NCI-H1436 (cell line): ENCODE data around the gene MYH10.

Experiments
- DNase-seq: peaks from one replicate; lab custom pipeline; 2025; lab: John Stamatoyannopoulos, UW

The MYH10 gene

GRCh38 chr17:8609910-8610309 lies 20.6 kb downstream of the MYH10 start:
- DNase-seq = no peak

- no peak for DNase-seq
Observed at GRCh38 chr17:8608001-8608400, 22.5 kb downstream of the MYH10 start.

GRCh38 chr17:8606401-8606800 lies 24.1 kb downstream of the MYH10 start:
- DNase-seq = peak; percentile 38

DNA sequence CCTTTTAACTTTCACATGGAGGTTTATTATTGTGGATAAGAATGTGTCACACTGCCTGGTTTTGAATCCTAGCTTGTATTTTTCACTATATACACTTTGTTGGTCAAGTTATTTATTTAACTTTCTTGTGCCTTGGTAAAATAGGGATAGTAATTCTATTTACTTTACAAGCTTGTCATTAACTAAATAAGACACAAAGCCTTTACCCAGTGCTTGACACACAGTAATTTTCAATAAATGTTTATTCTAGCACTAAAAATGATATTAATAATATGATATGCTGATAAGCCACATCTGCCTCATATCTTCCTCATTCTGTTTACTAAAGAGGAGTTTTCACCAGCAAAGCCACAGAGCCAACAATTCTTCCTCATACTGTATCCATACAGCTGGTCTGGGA lies 27.8 kb downstream of the MYH10 start:
- DNase-seq = no peak

DNA sequence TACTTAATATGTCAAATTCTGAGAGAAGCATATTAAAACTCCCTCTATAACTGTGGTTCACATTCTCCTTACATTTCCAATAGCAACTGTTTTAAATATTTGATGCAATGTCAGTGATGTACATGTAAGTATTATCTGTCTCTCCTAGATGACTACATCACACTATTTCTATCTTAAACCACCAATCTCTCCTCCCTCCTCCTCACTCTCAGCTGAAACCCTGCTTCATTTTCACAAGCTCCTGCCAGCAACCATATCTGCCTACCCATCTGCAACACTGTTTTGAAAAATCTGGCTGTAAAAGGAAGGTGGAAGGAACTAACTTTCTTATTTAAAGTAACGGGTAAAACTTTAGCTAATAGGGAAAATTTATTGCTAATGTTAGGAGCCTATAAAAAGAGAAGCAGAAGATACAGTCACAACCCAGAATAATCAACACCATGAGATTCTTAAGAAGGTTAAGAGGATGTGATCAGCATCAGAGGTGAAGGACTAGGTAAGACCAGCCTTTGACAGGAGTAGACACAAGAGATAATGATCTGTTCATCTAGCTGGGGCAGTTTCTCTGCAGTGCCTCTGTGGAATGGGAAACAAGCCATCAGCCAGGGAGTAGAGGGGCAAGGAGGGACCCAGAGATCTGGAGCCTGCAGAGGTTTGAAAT lies 31.0 kb downstream of the MYH10 start:
- DNase-seq = no peak

DNA sequence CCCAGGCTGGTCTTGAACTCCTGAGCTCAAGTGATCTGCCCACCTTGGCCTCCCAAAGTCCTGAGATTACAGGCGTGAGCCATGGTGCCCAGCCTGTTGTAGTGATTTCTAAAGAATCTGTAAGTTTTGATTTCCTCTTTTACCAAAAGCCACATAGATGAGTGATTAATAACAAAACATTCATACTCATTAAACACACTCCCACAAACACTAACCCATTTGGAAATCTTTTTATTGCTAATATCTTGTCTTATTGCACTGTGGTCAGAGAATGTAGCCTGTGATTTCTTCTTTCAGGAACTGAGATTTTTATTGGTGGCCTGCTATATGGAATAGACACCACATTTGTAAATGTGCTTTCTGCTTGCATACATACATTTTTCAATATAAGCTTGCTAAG lies 31.6 kb downstream of the MYH10 start:
- DNase-seq = no peak

DNA sequence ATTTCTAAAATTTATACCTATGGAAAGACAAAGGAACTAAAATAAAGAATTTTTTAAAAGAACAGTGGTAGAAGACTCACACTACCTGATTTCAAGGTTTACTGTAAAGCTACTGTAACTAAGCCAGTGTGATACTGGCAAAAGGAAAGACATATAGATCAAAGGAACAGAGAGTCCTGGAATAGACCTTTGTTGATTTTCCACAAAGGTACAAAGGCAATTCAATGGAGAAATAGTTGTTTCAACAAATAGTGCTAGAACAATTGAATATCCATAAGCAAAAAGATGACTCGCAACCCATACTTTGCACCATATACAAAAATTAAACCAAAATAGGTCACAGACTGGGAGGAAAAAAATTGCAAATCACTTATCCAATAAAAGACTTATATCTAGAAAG lies 36.7 kb downstream of the MYH10 start:
- DNase-seq = no peak

- DNase-seq = no peak
Observed at GRCh38 chr17:8593276-8593675, 37.2 kb downstream of the MYH10 start.

DNA sequence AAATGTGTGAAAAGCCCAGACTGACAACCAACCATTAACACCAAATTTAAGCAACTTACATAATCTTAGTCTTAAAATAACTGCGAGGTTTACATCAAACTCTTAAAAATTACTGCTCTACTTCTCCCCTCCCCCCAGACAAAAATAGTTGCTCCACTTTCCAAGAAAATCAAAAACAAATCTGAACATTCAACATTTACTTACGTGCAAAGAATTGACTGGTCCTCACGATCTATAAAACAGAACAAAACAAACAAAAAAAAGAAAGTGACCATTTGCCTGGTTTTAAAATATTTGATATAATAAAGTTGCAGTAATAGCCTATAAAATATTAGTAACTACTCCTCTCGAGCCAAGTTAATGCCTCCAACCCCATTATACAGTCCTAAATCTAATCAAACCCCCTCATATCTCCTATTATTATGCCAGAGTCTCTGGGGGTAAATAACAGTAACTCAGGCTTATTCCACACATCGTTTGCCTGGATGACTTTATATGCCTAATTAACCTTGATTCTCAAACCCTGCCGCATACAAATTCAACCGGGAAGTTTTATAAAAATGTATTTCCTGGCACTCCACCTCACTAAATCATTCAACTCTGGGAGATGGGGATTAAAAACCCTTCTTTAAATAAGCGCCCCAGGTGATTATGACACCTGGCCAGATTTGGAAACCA lies 41.5 kb downstream of the MYH10 start:
- no peak for DNase-seq

- no peak for DNase-seq
Observed at GRCh38 chr17:8586766-8587165, 43.8 kb downstream of the MYH10 start.

DNA sequence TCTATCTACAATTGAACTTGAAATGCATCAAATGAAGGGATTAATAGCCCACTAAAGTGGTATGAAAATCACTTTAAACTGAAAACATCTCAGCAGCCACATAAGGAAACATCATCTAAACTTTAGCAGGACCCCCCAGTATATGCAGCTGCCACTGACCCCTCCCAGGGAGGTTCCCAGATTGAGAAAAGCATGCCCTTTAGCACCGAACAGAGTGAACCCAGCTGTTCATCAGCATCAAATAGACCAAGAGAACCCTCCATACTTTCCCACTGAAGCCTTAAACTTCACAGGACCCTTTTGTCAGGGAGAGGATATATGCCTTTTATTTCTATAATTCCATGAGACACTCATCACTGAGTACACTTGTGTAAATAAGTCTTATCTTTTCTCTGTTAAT lies 44.6 kb downstream of the MYH10 start:
- DNase-seq = no peak

DNA sequence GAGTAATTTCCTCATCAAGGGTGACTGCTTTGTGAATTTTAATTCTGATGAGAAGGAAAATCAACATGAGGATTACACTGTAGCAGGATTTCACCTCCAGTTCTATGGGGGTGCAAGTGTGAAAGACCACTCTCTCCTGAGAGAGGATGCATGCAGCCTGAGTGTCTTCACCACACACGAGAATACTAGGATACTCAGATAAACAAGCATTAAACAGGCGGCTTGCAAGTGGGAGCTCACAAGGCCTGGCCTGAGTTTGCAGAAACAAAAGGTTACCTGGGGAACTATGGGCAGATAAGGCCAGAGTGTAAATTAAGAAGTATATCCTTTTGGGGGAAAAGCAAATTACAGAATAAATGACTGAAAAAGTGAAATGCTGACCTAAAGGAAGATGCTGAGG lies 46.6 kb downstream of the MYH10 start:
- no peak for DNase-seq

DNA sequence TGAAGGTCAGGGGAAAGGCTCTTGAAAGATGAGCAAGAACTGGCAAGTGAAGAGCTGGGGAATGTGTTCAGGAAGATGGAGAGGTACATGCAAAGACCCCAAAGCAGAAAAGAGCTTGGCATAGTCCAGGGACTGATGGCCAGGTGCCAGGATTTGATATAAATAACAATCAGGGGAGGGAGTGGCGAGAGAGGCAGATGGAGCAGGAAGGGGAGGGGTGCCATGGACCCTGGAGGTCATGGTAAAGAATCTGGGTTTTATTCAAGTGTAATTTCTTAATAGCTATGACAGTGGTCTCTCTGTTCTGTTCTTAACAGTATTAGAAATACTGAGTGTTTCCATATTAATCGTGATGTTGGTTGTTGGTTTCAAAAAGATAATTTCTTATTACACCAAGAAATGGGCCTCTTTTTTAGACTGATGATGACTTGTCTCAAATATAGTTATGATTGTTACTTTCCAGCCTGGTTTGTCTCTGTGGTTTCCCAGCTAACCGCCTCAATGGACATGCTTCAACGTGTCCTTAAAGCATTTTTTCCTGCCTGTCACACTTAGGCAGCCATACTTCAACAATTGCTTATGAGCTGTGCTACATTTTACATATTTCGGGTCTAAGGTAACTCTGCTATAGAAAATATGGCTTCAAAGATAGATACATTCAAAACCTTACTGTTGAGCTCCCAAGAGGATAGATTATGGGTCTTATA lies 49.4 kb downstream of the MYH10 start:
- no peak for DNase-seq

GRCh38 chr17:8577868-8578267 lies 52.7 kb downstream of the MYH10 start:
- no peak for DNase-seq

DNA sequence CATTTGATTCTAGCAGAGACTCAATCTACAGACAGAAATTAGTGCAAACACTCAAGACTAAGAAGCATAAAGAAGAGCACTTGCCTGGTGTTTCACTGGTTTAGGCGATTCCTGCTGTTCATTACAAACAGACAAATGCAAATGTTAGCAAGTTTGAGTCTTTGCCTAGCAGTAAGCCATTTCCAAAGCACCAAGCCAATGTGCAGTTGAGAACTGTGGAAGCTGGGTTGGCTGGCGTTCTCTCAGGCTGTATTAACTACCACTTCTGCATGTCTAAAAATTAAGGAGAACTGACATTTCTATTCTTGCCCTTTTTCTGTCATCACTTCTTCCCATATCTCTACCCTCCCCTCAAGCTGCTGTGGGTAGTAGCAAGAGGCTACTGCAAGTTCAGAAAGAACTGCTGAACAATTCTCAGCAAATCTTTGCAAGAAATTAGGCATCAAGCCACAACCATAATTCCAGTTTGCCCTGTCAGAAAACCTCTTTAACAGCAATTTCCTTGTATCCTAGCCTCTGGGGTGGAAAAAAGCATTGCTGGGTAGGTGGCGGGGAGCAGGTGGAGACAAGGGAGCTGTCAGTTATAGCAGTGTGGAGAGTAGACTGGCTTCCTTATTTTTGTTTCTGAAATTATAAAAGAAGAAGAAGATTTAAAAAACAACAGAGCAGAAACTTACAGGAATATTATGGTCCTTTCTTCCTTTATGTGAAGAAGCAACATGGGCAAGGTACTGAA lies 53.8 kb downstream of the MYH10 start:
- no peak for DNase-seq

- DNase-seq = no peak
Observed at GRCh38 chr17:8574687-8575086, 55.8 kb downstream of the MYH10 start.

DNA sequence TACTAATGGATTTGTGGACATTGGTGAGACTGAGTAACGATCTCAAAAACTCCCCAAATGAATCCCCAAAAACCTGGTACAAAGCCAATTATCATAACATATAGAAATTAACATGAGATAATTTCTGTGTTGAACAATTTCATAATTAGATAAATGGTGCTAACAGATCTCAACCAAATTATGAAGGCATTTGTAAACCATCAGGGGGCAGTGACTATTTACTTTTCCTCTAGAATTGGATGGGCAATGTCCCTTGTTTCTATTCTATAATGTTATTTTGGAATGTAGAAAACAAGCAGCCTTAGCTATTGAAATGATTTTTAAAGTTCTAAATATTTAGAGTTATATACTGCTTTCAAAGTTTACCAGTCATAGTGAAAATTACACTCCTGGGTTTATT lies 57.8 kb downstream of the MYH10 start:
- no peak for DNase-seq

DNA sequence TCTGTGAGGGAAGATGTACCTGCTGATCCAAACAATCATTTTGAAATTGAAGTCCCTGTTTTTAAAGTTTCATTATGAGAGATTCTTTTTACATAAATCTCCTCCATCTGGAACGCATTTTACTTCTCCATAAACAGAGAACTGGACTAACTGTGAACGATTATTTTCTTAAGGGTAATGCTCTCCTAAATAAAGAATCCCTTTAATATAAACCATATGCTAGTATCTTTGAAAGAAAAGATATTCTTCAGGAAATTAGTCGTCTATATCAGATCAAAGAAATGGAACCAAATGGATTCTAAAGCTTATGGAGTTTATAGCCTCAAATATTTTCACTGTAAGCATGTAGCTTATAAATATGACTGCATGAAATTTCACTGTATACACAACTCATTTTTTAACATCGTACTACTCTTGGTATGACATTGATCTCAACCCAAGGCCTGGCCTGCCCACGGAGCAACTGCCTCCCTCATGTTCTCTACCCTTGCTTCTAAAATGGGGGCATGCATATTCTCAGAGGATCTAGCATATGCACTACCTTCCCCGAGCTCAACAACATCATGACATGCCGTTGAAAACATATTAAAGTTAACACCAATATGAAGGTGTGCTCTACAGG lies 66.4 kb downstream of the MYH10 start:
- DNase-seq = no peak

DNA sequence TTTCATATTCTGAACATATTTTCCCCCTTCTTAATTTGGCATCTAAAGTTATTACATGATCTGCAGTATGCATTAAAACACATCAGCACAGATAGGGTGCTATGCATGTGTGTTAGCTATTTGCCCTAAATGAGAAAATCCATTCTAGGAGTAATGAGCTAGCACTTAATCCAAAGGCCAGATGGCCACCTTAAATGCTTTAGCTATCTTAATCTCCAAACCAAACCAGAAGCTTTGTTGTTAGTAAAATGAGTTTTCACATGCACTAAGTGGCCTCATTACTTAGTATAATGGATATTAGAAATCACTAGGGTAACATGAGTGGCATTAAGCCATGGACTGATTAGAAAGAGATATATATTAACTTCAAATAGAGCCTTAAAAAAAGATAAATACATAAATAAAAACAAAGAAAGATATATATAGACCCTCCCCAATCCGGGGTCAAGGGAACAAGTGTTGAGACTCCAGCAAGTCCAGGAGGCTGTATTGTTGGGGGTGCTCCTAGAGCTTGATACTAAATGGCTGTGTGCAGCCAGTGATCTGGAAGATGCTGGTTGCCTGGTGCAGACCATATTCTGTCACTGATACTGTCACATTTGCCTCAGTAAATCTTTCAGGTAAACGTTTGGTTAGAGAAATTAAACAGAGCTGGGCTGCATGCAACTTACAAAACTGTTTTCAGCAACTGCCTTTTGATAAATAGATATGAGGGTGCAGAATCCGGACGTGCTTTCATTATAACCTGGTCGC lies 67.3 kb downstream of the MYH10 start:
- DNase-seq = no peak

- DNase-seq = no peak
Observed at GRCh38 chr17:8558144-8558543, 72.4 kb downstream of the MYH10 start.

DNA sequence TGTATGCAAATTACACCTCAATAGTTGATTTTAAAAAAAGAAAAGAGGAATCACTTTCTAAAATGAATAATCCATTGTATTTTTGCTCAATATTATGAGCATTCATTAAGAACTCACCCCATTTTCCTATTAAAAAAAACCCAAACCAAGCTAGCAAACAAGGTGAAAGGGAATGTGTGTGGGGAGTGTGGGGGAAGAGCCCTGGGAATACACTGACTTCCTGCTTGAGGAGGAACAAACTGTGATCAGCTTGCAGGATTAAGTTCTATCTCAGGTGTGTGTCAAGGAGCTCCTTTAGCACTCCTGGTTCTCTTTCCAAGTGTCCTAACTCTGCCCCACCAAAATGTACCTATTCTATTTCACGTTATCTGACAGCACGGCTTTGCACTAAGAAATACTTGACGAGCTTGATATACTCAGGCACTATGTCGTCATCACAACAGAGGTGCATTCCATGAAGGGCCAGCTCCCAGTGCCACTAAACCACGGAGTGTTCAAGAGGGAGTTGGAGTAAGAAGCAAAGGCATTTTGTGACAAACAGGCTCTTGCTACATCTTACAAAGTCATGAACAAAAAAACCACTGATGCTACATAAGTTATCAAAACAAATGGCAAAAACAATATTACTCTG lies 73.2 kb downstream of the MYH10 start:
- no peak for DNase-seq
